GM12878 (cell line): ENCODE measurements around the gene SPINT2. TPM values are rescaled to one million over a fixed set of nuclear protein-coding genes. Genes with fewer than 3 reads are reported as not detected.

Experiments
- ATAC-seq: fragments of 200-7000 bp; cut with Tn5 transposase; 3 replicates; pipeline ENCODE4 v1.9.1; 2020; ENCODE audit warnings: mild to moderate bottlenecking, moderate library complexity
- BruUV-seq: library from RNA; stranded (reverse); fragments of 400-500 nt; replicated peaks from 2 replicates; lab custom pipeline; 2021; lab: Mats Ljungman, UMichigan
- CTCF ChIA-PET: fragments of 300-600 bp; sonication (Branson Sonifier 250); formaldehyde crosslinking; extraction: SDS; loops from one replicate; lab custom pipeline; 2021; ENCODE audit warnings: inconsistent platforms; lab: Yijun Ruan, JAX
- POLR2A ChIA-PET: fragments of 350-600 bp; formaldehyde crosslinking; extraction: SDS; loops from one replicate; lab custom pipeline; 2021; ENCODE audit warnings: inconsistent platforms; lab: Charles Lee
- RAD21 ChIA-PET: fragments of 300-600 bp; sonication (Branson Sonifier 250); formaldehyde crosslinking; loops from one replicate; lab custom pipeline; 2023; ENCODE audit warnings: antibody characterized with exemption; ENCODE audit not compliant: unreplicated experiment; lab: Charles Lee
- SMC1A ChIA-PET: fragments of 300-600 bp; sonication (Branson Sonifier 250); formaldehyde crosslinking; loops from one replicate; lab custom pipeline; 2023; ENCODE audit not compliant: unreplicated experiment, uncharacterized antibody; lab: Charles Lee
- DNase-seq: peaks from one replicate; pipeline ENCODE4 v3.0.0-alpha.2; 2011; ENCODE audit warnings: low read depth, low spot score
- FAIRE-seq: peaks from 3 replicates; lab custom pipeline; 2011; peaks lifted over from hg19 to GRCh38; lab: Jason Lieb, UNC
- H2AFZ ChIP-seq: 2 replicates; pipeline ENCODE4 v1.6.0; 2011; ENCODE audit warnings: low read depth, low read length, control low read depth; ENCODE audit not compliant: control insufficient read depth
- H3K27ac ChIP-seq: 2 replicates; pipeline ENCODE4 v1.5.1; 2011; ENCODE audit warnings: control low read depth; ENCODE audit not compliant: control insufficient read depth, insufficient read depth
- H3K27me3 ChIP-seq, 2 experiments: replicated peaks in 1 of 2; 2 replicates each; pipeline versions ENCODE4 v1.6.0 to v1.6.1; 2011; ENCODE audit warnings: low read length in 1 of 2; ENCODE audit not compliant: control insufficient read depth in 2 of 2, insufficient read depth in 2 of 2
- H3K36me3 ChIP-seq, 2 experiments: 2 replicates each; pipeline ENCODE4 v1.5.1; 2011; ENCODE audit warnings: low read length in 1 of 2; ENCODE audit not compliant: control insufficient read depth in 2 of 2, insufficient read depth in 2 of 2
- H3K4me1 ChIP-seq: 2 replicates; pipeline ENCODE4 v1.6.1; 2011; ENCODE audit warnings: mild to moderate bottlenecking, low read length, moderate library complexity, mixed read lengths; ENCODE audit not compliant: control insufficient read depth, insufficient read depth
- H3K4me2 ChIP-seq: 2 replicates; pipeline ENCODE4 v1.6.0; 2011; ENCODE audit warnings: control low read depth; ENCODE audit not compliant: control insufficient read depth, insufficient read depth
- H3K4me3 ChIP-seq: fragments of 200-600 bp; sonication (generic); 2 replicates; pipeline ENCODE4 v1.5.1; 2016
- H3K79me2 ChIP-seq: 2 replicates; pipeline ENCODE4 v1.6.0; 2011; ENCODE audit warnings: low read length; ENCODE audit not compliant: control insufficient read depth, insufficient read depth
- H3K9ac ChIP-seq: 2 replicates; pipeline ENCODE4 v1.8.0; 2011; ENCODE audit warnings: low read length, control low read depth, mixed read lengths; ENCODE audit not compliant: control insufficient read depth, insufficient read depth
- H3K9me3 ChIP-seq: replicated peaks from 3 replicates; pipeline ENCODE4 v1.5.1; 2011; ENCODE audit warnings: mild to moderate bottlenecking, low read length; ENCODE audit not compliant: control insufficient read depth, insufficient read depth
- H4K20me1 ChIP-seq: 2 replicates; pipeline ENCODE4 v1.6.0; 2011; ENCODE audit not compliant: control insufficient read depth, insufficient read depth
- CBFB ChIP-seq: IDR thresholded peaks from 2 replicates; pipeline ENCODE4 v1.6.1; 2016; ENCODE audit warnings: antibody characterized with exemption, low read depth
- MEF2B ChIP-seq: fragments of 450-650 bp; IDR thresholded peaks from 2 replicates; pipeline ENCODE4 v1.6.1; 2018; ENCODE audit warnings: mild to moderate bottlenecking, moderate library complexity; ENCODE audit not compliant: partially characterized antibody, poor library complexity, severe bottlenecking
- PAX8 ChIP-seq: fragments of 450-650 bp; IDR thresholded peaks from 2 replicates; pipeline ENCODE4 v1.6.1; 2017; ENCODE audit warnings: mild to moderate bottlenecking, moderate library complexity
- PML ChIP-seq: IDR thresholded peaks from 2 replicates; pipeline ENCODE4 v1.6.1; 2012; ENCODE audit warnings: low read length, inconsistent platforms
- POLR2AphosphoS2 ChIP-seq: IDR thresholded peaks from 2 replicates; pipeline ENCODE4 v1.6.1; 2011; ENCODE audit warnings: low read depth, mild to moderate bottlenecking, low read length, improper control_type of control experiment, moderate library complexity
- RAD51 ChIP-seq: fragments of 450-650 bp; IDR thresholded peaks from 2 replicates; pipeline ENCODE4 v1.6.1; 2016; ENCODE audit warnings: moderate library complexity, mild to moderate bottlenecking, inconsistent platforms
- ZSCAN29 ChIP-seq: fragments of 450-650 bp; IDR thresholded peaks from 2 replicates; pipeline ENCODE4 v1.6.1; 2017; ENCODE audit warnings: mild to moderate bottlenecking, moderate library complexity
- WGBS: methylation state at CpG from one replicate; pipeline ENCODE4 v1.1.6; 2016; ENCODE audit warnings: low lambda C conversion rate; ENCODE audit not compliant: insufficient replicate concordance, insufficient coverage; ENCODE audit errors: missing lambda C conversion rate; 5-methylcytosine and 5-hydroxymethylcytosine counted together
- in situ Hi-C: fragments of 300-500 bp; cut with MboI; formaldehyde crosslinking; loops from 9 replicates; pipeline ENCODE4 v1.14.3; 2018; ENCODE audit warnings: mixed read lengths
- intact Hi-C: fragments of 100-400 bp; cut with micrococcal nuclease; formaldehyde crosslinking; loops from one replicate; pipeline ENCODE4 v1.14.2; 2022; ENCODE audit not compliant: unreplicated experiment
- polyA plus RNA-seq, 11 experiments: library from polyadenylated mRNA; depleted of rRNA in 4 of 11; unstranded in 6 of 11; stranded (reverse) in 5 of 11; fragments of >200 nt; fragmentation: Nextera tagmentation in 4 of 11; fragmentation: Illumina TruSeq in 1 of 11; extraction: Ambion mirVana in 4 of 11; extraction: Trizol in 1 of 11; gene quantifications; 1 replicate in 1 of 11; 2 replicates in 10 of 11; pipeline versions ENCODE4 v1.2.1 to v1.2.3, GENCODE V29; 2011 to 2016; ENCODE audit warnings: inconsistent platforms in 2 of 11, missing spikeins in 2 of 11, low read depth in 1 of 11
- total RNA-seq, 4 experiments: library from RNA; depleted of rRNA in 3 of 4; stranded (reverse); fragments of >200 nt in 3 of 4; fragmentation: Illumina TruSeq in 1 of 4; extraction: Trizol in 1 of 4; gene quantifications; 2 replicates each; pipeline versions ENCODE4 v1.2.1 to v1.2.3, GENCODE V29; 2013 to 2021
- TF ChIP-seq, protein P1 (sequence below): IDR thresholded peaks from 2 replicates; pipeline ENCODE4 v1.6.1; 2012; ENCODE audit warnings: low read depth, low read length, improper control_type of control experiment
- TF ChIP-seq, protein P2 (sequence below): fragments of 450-650 bp; formaldehyde crosslinking; IDR thresholded peaks from 2 replicates; pipeline ENCODE4 v1.4.0; 2022; ENCODE audit warnings: mild to moderate bottlenecking, moderate library complexity
- TF ChIP-seq, protein P3 (sequence below): fragments of 450-650 bp; formaldehyde crosslinking; IDR thresholded peaks from 2 replicates; pipeline ENCODE4 v1.5.0; 2022; ENCODE audit warnings: mild to moderate bottlenecking, missing genetic modification characterization
- TF ChIP-seq, protein P4 (sequence below): fragments of 450-650 bp; IDR thresholded peaks from 2 replicates; pipeline ENCODE4 v1.6.1; 2016; ENCODE audit warnings: mild to moderate bottlenecking

SPINT2 gene
- total and polyA plus RNA-seq, 10 of the 15 experiments (the other 5 are each of a cell fraction or from before 2014, with no cell fraction given), result 0.15 to 26.5 (median 17.5) TPM

DNA sequence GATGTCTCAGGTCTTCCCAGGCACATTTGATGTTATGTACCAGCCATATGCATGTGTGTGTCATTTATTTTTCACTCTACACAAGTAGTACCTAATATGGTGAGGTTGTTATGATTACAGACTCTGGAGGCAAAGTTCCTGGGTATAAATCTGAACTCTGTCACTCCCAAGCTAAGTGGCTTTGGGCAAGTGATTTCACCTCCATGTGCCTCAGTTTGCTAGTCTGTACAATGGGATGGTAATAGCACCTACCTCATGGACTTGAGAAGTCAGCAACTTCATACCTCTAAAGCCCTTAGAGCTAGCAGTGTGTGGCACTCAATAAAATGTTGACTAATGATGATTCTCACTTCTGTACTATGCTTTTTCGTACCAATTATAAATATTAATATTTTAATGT is 67.4 kb downstream of the SPINT2 start:
- BruUV-seq, result no TSS peak
- TF ChIP-seq CBFB, result no peak
- no peak for TF ChIP-seq RAD51
- TF ChIP-seq PML, result no peak
- TF ChIP-seq POLR2AphosphoS2, result no peak
- no peak for TF ChIP-seq MEF2B
- TF ChIP-seq, protein P1, sequence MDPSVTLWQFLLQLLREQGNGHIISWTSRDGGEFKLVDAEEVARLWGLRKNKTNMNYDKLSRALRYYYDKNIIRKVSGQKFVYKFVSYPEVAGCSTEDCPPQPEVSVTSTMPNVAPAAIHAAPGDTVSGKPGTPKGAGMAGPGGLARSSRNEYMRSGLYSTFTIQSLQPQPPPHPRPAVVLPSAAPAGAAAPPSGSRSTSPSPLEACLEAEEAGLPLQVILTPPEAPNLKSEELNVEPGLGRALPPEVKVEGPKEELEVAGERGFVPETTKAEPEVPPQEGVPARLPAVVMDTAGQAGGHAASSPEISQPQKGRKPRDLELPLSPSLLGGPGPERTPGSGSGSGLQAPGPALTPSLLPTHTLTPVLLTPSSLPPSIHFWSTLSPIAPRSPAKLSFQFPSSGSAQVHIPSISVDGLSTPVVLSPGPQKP, result no peak
- TF ChIP-seq, protein P2, sequence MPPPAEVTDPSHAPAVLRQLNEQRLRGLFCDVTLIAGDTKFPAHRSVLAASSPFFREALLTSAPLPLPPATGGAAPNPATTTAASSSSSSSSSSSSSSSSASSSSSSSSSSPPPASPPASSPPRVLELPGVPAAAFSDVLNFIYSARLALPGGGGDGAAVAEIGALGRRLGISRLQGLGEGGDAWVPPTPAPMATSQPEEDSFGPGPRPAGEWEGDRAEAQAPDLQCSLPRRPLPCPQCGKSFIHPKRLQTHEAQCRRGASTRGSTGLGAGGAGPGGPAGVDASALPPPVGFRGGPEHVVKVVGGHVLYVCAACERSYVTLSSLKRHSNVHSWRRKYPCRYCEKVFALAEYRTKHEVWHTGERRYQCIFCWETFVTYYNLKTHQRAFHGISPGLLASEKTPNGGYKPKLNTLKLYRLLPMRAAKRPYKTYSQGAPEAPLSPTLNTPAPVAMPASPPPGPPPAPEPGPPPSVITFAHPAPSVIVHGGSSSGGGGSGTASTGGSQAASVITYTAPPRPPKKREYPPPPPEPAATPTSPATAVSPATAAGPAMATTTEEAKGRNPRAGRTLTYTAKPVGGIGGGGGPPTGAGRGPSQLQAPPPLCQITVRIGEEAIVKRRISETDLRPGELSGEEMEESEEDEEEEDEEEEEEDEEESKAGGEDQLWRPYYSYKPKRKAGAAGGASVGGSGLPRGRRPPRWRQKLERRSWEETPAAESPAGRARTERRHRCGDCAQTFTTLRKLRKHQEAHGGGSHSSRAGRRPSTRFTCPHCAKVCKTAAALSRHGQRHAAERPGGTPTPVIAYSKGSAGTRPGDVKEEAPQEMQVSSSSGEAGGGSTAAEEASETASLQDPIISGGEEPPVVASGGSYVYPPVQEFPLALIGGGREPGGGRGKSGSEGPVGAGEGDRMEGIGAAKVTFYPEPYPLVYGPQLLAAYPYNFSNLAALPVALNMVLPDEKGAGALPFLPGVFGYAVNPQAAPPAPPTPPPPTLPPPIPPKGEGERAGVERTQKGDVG (CRISPR knock-in tag), result no peak
- TF ChIP-seq ZSCAN29, result no peak
- TF ChIP-seq, protein P3, sequence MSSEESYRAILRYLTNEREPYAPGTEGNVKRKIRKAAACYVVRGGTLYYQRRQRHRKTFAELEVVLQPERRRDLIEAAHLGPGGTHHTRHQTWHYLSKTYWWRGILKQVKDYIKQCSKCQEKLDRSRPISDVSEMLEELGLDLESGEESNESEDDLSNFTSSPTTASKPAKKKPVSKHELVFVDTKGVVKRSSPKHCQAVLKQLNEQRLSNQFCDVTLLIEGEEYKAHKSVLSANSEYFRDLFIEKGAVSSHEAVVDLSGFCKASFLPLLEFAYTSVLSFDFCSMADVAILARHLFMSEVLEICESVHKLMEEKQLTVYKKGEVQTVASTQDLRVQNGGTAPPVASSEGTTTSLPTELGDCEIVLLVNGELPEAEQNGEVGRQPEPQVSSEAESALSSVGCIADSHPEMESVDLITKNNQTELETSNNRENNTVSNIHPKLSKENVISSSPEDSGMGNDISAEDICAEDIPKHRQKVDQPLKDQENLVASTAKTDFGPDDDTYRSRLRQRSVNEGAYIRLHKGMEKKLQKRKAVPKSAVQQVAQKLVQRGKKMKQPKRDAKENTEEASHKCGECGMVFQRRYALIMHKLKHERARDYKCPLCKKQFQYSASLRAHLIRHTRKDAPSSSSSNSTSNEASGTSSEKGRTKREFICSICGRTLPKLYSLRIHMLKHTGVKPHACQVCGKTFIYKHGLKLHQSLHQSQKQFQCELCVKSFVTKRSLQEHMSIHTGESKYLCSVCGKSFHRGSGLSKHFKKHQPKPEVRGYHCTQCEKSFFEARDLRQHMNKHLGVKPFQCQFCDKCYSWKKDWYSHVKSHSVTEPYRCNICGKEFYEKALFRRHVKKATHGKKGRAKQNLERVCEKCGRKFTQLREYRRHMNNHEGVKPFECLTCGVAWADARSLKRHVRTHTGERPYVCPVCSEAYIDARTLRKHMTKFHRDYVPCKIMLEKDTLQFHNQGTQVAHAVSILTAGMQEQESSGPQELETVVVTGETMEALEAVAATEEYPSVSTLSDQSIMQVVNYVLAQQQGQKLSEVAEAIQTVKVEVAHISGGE, result no peak
- TF ChIP-seq, protein P4, sequence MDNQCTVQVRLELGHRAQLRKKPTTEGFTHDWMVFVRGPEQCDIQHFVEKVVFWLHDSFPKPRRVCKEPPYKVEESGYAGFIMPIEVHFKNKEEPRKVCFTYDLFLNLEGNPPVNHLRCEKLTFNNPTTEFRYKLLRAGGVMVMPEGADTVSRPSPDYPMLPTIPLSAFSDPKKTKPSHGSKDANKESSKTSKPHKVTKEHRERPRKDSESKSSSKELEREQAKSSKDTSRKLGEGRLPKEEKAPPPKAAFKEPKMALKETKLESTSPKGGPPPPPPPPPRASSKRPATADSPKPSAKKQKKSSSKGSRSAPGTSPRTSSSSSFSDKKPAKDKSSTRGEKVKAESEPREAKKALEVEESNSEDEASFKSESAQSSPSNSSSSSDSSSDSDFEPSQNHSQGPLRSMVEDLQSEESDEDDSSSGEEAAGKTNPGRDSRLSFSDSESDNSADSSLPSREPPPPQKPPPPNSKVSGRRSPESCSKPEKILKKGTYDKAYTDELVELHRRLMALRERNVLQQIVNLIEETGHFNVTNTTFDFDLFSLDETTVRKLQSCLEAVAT, result no peak
- TF ChIP-seq PAX8, result no peak

More for the DNA sequence above, 67.4 kb downstream of the SPINT2 start:
- Histone ChIP-seq H3K79me2 (no peaks in the 10 kb centered on the region), H3K4me3 (no peak overlapping the region), H3K36me3 (no peaks in the 10 kb centered on the region; a peak in 1 of 4 replicates), H3K27ac (no peak overlapping the region), H4K20me1 (no peaks in the 10 kb centered on the region), H3K4me2 (no peak overlapping the region), H3K9ac (no peak overlapping the region), H3K9me3 (no peaks in the 10 kb centered on the region), H2AFZ (no peak overlapping the region), H3K27me3 (no peaks in the 10 kb centered on the region), H3K4me1 (no peaks in the 10 kb centered on the region)
- ChIA-PET CTCF (interaction anchor here (0.7 to 5.3 kb wide), 5 partner anchors 42 to 430 kb away, joined by 3 to 74 read pairs (median 7); partner anchors contain the start of gene PSMD8), RAD21 (interaction anchor here (1.5 to 2.1 kb wide), 2 partner anchors 88 to 429 kb away, joined by 5 to 6 read pairs; no protein-coding TSS in a partner anchor), POLR2A (interaction anchor here (0.8 kb wide), 1 partner anchor 430 kb away, joined by 3 read pairs; no protein-coding TSS in a partner anchor), SMC1A (interaction anchor here (1.0 to 1.5 kb wide), 3 partner anchors 88 to 433 kb away, joined by 3 to 5 read pairs (median 3); no protein-coding TSS in a partner anchor)
- no peak for FAIRE-seq
- in situ Hi-C loops (loop anchor here (5.0 kb wide), 2 partner anchors 89 to 439 kb away; no protein-coding TSS in a partner anchor), intact Hi-C loops (no loop called here)
- 35% methylated on average over 1 of the region's 1 CpG for WGBS
- no peak for DNase-seq
- ATAC-seq, result no peak
